Femur (tissue), 1 donor: ENCODE results near the gene DEPDC1.

Experiments used
- DNase-seq: peaks from one replicate; pipeline ENCODE4 v3.0.0-alpha.2; 2017

The DEPDC1 gene

DNA sequence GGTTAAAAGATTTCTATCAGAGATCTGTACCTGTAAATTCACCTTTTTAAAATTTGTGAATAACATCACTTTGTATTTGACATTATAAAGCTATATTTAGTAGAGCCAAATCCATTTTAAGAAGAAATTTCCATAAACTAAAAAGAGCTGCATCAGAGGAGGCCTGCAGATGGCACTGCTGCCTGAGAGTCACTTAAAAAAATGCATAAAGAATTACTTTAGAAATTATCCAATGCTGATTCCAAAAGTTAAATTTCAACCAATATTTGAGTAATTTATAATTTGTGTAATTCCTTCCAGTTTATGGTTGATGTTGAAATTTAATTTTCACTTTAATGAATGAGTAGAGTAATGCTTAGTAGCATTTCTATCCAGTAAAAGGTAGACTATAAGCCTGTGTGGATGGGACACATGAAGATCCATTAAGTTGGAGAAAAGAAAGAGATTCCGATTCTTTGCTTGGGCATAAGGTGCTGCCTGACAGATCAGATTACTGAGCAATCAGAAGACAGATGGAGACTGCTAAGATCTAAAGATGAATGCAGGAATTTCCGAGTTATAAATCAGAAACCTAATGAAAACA lies 26.4 kb downstream of the DEPDC1 start:
- peak; percentile 27 for DNase-seq

DNA sequence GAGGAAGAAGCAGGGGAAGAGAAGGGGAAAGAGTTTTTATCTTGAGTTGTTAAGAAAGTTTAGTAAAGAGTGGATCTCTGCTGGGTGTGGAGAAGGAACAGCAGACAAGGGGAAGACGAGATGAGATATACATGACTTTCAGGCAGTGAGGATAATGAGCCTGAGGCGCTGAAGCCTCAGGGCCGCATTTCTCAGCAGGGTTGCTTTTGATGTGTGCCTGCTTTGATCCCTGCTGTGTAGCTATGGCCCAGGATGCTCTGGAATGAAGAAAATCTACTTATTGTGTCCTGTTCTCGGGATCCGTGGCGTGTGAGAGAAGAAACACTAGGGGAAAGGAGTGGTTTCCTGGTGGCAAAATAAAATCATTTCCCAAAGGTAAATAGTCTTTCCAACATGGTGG lies 32.0 kb downstream of the DEPDC1 start:
- DNase-seq: no peak

DNA sequence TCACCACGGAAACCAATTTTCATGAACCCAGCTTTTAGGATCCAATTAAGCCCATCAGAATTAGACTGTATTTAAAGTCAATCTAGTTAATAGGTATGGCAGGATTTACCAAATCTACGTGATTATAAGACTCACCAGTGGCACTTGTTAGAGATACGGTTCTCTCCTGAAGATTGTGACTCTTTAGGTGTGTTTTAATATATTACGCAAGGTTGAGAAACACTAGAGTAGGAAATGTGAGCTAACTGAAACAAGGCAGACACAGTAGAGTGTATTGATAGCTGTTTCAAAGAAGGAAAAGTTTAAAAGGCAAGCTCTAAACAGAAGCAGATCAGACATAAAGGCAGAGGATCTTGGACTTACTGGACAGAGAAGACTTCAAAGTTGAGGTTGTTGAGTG lies 35.9 kb downstream of the DEPDC1 start:
- no peak for DNase-seq

DNA sequence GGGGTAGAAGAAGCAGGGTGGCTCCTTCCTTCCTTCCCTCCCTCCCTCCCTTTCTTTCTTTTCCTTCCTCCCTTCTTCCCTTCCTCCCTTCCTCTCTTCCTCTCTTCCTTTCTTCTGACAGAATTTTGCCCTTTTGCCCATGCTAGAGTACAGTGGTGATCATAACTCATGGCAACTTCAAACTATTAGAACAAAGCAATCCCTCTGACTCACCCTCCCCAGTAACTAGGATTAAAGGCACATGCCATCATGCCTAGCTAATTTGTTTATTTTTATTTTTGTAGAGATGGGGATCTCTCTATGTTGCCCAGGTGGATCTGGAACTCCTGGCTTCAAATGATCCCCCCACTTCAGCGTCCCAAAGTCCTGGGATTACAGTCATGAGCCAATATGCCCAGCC lies 37.1 kb downstream of the DEPDC1 start:
- DNase-seq: no peak

DNA sequence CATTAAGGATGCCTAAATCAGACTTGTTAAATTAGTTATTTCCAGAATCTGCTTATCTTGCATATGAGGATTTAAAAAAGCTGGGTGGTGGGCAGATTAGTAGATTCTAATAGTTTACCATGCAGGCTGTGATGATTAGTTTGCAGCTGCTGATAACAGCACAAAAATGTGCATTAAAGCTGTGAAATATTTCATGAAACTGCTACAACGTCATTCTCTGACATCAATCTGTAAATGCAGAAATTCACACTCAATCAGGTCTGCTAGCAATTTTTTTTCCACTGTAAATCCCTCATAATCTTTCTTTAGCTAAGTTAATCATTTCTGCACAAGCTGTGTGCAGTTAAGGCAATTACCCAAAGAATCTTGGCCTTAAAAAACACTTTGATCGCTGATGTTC lies 37.8 kb downstream of the DEPDC1 start:
- no peak for DNase-seq

DNA sequence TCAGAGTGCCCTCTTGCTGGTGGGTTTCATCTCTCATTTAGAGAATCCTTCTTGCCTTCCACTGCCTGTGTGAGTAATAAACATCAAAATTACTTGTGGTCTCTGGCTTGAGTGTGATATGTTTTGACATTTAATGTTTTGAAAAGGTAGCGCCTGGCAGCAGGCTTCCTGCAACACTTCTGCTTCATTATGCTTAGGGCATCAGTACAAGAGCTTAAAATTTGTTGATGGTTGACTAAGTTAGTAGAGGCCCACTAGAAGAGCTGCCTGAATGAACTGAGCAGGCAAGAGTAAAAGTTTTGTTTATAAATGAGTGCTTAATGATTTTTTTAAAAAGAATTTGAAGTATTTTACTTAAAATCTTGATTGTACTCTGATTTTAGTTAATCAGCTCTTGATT lies 40.7 kb downstream of the DEPDC1 start:
- no peak for DNase-seq

DNA sequence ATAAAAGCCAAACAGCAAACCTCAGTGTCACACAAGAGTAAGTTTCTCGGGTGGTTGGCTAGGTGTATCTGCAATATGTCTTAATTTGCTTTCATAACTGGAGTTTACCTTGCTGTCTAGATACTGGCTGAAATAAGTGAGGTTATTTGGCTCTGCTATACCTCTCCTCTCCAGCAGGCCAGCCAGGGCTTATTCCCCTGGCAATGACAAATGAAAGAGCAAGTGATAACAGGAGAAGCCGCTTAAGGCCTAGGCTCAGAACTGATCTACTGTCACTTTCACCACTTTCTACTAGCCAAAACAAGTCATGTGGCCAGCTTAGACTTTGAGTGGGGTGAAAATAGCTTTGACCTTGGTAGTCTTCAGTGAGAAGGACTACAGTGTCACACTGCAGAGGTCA lies 42.3 kb downstream of the DEPDC1 start:
- no peak for DNase-seq

DNA sequence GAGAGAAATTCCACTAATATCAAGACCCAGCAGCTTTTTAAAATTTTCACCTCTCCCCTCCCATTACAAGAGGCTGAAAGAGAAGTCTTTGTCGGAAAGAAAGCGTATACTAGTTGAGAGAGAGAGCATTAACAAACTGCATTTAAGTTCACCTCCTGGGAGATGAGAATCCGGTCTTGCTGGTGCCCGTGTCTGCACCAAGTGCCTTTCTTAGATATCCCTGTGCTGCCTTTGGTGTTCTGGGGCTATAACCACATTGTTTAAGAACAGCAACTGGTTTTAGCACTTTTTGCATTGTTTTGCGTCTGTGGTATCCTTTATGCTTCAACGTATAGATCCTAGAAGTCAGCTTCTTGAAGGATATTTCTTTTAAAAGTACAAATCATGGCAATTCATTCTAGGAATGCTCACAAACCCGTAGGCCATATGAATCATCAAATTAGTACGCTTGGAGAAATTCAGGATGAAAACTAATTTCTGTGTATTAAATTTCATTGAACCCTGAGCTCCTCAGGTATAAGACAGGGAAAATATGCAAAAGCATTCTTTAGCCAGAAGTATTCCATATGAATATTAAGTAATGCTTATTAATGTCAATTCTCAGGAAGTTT lies 43.7 kb downstream of the DEPDC1 start:
- no peak for DNase-seq

DNA sequence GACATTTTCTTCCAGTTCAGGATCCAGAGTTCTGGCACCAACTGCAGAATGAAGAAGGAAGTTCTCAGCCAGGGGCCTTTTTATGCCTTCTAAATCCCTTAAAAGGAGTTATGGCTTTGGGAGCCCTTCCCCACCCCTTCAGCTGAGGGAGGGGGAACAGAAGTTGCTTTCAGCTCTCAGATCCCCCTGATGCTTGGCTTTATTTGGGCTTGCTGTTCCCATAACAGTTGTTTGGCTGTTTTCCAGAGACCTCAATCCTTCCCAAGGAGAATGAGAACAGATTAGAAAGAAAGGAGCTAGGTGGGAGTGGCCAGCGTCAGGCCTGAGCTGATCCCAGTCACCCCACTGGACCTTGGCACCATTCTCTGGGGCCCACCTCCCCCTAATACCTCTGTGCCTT lies 47.0 kb downstream of the DEPDC1 start, which contains the start of gene RPE65:
RPE65 (minus strand) TSS at position 54 of the 400 bp plus-strand sequence; CDS start at position 5, 49 bp downstream.
- peak; percentile 16 for DNase-seq

DNA sequence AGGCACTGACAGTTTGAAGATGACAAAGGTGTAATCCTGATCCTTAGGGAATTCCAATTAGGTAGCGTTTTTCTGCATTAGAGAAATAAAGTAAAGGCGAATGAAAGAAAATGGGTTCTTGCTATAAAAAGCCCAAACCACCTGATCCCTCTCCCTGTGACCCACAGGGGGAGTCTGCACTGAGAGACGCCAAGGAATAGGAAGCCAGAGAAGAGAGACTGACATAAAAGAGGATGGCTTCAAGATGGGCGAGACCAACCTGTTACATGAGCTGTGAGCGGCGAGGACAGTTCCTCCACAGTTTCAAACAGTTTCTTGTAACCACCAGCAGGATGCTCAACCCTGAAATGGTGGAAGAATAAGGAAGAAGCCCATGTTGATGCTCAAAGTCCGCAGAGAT lies 48.5 kb downstream of the DEPDC1 start:
- DNase-seq: no peak

DNA sequence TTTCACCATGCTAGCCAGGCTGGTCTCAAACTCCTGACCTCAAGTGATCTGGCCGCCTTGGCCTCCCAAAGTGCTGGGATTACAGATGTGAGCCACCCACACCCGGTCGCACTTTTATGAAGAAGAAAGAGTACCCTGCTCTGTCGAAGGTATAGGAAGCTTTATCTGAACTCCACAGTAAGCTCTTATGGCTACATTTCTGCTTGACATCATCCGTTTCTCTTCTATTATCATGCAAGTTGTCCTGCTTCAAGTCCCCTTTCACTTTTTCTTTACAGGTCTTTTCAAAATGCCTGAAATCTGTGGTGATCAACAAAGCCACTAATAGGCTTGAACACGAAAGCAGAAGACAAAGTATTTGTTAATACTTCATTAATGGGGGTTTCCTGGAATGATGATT lies 51.2 kb downstream of the DEPDC1 start:
- DNase-seq: no peak

DNA sequence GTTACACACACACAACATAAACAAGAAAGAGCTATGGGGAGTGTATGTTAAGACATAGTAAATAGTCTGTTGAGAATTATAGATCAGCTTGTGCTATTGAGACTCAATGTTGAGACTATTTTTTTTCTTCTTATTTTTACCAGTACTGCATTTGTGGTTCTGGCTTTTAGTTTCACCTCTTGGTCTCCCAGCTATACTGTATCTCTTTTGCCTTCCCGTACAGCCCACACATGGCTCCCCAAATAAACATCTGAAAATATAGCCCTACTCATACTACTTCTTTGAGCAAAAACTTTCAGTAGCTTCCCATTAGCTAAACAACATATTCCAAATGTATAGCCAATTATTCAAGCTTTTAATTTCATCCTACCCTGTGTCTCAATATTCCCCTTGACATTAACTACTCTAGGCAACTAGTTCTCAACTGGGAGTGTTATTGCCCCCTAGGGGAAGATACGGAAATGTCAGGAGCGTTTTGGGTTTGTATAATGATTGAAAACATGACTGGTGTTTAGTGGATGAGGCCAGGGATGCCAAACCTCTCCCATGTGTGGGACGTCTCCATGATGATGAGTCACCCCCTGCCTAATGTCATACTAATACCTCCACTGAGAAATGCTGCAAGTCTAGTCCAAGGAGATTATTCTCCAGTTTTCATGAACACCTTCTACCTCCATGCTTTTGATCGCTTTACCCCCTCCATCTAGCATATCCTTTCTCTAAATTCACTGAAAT lies 53.9 kb downstream of the DEPDC1 start:
- no peak for DNase-seq

DNA sequence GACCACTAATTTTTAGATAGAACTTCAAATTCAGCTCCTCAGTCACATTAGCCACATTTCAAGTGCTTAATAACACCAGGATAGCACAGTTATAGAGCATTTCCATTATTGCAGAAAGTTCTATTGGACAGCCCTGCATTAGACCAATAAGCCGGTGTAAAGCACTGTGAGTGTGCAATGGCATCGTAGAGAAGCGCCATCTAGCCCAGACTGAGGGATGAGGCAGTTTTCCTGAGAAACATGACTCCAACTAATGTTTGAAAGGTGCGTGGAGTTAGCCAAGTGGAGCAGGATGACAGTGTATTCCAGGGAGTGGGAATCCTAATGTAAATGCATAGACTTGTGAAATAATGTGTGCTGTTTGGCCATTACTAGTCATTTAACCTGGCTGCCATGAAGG lies 54.9 kb downstream of the DEPDC1 start:
- no peak for DNase-seq

DNA sequence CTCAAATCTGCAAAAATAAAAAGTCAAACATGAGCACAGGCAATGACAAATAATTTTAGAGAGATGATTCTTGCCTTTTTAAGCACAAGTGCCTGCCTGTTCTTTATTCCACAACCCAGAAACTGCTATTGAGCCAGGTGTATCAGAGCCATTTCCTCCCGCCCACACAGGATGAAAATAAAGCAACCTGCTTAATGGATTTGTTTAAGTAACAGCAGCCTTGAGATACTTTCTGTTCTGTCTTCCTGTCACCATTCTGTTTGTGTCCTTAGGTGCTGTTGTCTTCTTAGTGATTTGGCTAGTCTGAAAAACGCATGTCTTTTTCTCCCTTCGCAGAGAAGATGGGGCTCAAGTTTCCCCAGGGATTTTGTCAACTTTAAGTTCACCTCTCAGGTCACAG lies 58.6 kb downstream of the DEPDC1 start:
- DNase-seq: no peak

DNA sequence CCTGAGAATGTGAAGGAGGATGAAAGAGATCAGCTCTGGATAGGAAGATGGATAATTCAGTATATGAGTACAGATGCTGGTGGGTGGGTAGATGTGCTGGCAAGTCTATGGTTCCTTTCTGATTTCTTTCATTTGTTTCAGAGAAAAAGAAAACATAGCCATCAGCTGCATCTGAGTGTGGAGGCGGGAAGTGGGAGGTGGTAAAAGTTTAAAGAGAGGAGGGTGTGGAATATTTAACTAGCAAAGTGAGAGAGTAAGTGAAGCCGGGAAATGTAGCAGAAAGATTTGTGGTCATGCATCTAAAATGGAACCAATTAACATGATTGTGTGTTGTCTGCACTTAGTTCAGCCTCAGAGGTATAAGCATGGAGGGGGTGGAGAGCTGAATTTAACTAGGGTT lies 63.5 kb downstream of the DEPDC1 start:
- no peak for DNase-seq

DNA sequence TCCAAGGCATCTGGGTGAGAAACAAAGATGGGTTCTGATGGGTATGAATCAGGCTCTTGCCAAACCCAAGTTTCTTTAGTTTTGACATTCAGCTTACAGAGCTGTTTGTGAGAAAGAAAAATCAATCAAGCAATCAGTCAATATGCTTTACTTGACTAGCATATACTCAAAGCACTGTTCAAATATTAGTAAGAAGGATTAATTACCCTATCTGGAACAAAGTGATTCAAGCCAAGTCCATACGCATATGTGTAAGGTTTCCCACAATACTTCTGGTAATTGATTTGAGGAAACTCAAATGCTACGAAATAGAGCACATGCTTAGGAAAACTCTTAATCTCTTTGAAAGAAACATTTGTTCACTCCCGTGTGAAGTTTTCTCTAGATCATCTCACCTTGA lies 65.8 kb downstream of the DEPDC1 start:
- DNase-seq: no peak

DNA sequence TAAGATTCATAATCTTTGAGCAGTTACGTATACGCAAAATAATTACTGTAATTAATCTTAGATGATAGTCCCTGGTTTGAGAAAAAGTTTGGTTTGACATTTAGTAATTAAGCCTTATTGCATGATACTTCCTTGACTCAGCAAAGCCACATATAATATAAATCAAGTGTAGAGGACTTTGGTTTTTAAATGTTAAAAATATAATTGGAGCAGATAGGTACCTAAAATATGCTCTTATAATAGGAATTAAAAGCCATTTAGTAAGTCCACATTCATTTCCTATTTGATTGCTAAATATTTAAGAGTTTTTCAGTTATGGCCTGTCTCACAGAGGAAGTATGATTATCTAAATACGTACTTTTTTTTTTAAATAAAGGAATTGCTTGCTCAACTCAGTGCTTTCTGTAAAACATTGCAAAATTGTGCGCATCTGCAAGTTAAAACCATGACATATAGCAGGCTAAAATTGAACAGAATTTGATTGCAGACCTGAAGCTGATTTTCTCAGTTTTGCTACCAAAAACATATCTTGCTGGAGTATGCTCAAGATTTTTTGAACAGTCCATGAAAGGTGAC lies 67.6 kb downstream of the DEPDC1 start:
- DNase-seq: no peak

DNA sequence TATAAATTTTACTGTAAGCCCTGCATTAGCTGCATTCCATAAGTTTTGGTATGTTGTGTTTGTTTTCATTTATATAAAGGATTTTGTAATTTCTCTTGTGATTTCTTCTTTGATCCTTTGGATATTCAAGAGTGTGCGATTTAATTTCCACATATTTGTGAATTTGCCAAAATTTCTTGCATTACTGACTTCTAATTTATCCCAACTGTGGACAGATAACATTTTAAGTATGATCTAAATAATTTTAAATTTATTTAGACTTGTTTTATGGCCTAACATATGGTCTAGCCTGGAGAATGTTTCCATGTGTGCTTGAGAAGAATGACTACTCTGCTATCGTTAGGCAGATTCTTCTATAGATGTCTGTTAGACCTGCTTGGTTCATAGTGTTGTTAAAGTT lies 70.3 kb downstream of the DEPDC1 start:
- DNase-seq: no peak
